Activated CD8-positive, alpha-beta T cell treated with anti-CD3 and anti-CD28 coated beads for 36 hours (primary cell): ENCODE data around the gene CDC14B. TPM values are rescaled to one million over a fixed set of nuclear protein-coding genes. Genes with fewer than 3 reads are reported as not detected.

ENCODE experiments used
- ATAC-seq: fragments of 200-7000 bp; cut with Tn5 transposase; one replicate; pipeline ENCODE4 v1.10.0; 2021; ENCODE audit warnings: mild to moderate bottlenecking, moderate library complexity
- CTCF ChIA-PET: fragments of 350-600 bp; sonication (Branson Sonifier 250); formaldehyde crosslinking; loops from one replicate; lab custom pipeline; 2021; ENCODE audit warnings: antibody characterized with exemption; lab: Charles Lee
- POLR2A ChIA-PET: fragments of 350-600 bp; sonication (Branson Sonifier 250); formaldehyde crosslinking; loops from one replicate; lab custom pipeline; 2021; ENCODE audit warnings: antibody characterized with exemption; lab: Charles Lee
- DNase-seq: peaks from one replicate; pipeline ENCODE4 v3.0.0-alpha.2; 2020
- H3K27ac Mint-ChIP-seq: one replicate; pipeline ENCODE4 v1.8.0; 2021; ENCODE audit warnings: mild to moderate bottlenecking, mixed read lengths
- H3K27me3 Mint-ChIP-seq: one replicate; pipeline ENCODE4 v1.8.0; 2021; ENCODE audit warnings: mixed read lengths
- H3K36me3 Mint-ChIP-seq: one replicate; pipeline ENCODE4 v1.8.0; 2021; ENCODE audit warnings: low read depth, mixed read lengths
- H3K4me1 Mint-ChIP-seq: one replicate; pipeline ENCODE4 v1.8.0; 2021; ENCODE audit warnings: low read depth, mixed read lengths
- H3K4me3 Mint-ChIP-seq: one replicate; pipeline ENCODE4 v1.8.0; 2021; ENCODE audit warnings: mild to moderate bottlenecking, moderate library complexity, mixed read lengths
- H3K9me3 Mint-ChIP-seq: one replicate; pipeline ENCODE4 v1.8.0; 2021; ENCODE audit warnings: mixed read lengths
- intact Hi-C: fragments of 100-400 bp; cut with micrococcal nuclease; formaldehyde crosslinking; loops from one replicate; pipeline ENCODE4 v1.10.0; 2022
- total RNA-seq, 2 experiments: library from RNA; stranded (reverse); gene quantifications; one replicate each; pipeline ENCODE4 v1.2.3, GENCODE V29; 2021
- TF ChIP-seq, protein P1 (sequence below): fragments of 200-600 bp; IDR thresholded peaks from one replicate; pipeline ENCODE4 v1.8.0; 2022; ENCODE audit warnings: antibody characterized with exemption, mild to moderate bottlenecking

CDC14B gene
- total RNA-seq, 2 experiments from 2014 or later: 0.27 to 0.54 TPM

DNA sequence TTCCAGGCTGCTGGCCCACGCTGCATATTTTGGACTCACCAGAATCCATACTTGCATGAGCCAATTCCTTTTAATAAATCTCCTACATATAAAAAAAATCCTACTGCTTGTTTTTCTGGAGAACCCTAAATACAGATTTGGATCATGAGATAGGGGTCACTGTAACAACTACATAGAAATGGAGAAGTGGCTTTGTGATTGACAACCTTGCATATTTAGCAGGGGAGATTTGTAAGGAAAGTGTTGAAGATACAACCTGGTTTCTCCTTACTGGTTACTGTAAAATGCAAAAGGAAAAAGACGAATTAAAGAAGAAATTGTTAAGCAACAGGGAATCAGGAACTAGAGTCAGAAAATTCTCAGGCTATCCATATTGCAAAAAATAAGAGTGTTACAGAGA, 94.9 kb downstream of the CDC14B start:
- H3K27ac Mint-ChIP-seq: no peak overlapping the region
- no peaks in the 10 kb centered on the region for H3K27me3 Mint-ChIP-seq
- TF ChIP-seq, protein P1, sequence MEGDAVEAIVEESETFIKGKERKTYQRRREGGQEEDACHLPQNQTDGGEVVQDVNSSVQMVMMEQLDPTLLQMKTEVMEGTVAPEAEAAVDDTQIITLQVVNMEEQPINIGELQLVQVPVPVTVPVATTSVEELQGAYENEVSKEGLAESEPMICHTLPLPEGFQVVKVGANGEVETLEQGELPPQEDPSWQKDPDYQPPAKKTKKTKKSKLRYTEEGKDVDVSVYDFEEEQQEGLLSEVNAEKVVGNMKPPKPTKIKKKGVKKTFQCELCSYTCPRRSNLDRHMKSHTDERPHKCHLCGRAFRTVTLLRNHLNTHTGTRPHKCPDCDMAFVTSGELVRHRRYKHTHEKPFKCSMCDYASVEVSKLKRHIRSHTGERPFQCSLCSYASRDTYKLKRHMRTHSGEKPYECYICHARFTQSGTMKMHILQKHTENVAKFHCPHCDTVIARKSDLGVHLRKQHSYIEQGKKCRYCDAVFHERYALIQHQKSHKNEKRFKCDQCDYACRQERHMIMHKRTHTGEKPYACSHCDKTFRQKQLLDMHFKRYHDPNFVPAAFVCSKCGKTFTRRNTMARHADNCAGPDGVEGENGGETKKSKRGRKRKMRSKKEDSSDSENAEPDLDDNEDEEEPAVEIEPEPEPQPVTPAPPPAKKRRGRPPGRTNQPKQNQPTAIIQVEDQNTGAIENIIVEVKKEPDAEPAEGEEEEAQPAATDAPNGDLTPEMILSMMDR: no peak
- no peaks in the 10 kb centered on the region for H3K9me3 Mint-ChIP-seq
- no peaks in the 10 kb centered on the region for H3K36me3 Mint-ChIP-seq
- ChIA-PET CTCF (no interaction called here), POLR2A (no interaction called here)
- intact Hi-C loops: no loop called here
- ATAC-seq (no peak), DNase-seq (no peak)
- H3K4me3 Mint-ChIP-seq: no peak overlapping the region
- peaks cover 17% of the 10 kb centered on the region for H3K4me1 Mint-ChIP-seq

DNA sequence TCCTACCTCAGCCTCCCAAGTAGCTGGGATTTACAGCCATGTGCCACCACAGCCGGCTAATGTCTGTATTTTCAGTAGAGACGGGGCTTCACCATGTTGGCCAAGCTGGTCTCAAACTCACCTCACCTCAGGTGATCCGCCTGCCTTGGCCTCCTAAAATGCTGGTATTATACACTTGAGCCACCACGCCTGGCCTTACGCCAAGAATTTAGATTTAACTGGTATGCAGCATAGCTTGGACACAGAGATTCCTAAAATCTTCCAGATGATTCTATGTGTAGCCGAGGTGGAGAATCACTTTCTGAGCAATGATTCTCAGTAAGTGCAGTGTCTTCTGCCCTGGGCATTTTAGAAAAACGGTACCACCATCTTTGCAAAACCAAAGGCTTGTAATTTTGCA, 95.6 kb downstream of the CDC14B start:
- DNase-seq: no peak
- Mint-ChIP-seq H3K4me3 (no peak overlapping the region), H3K4me1 (peaks cover 17% of the 10 kb centered on the region), H3K36me3 (no peaks in the 10 kb centered on the region), H3K27me3 (no peaks in the 10 kb centered on the region), H3K27ac (no peak overlapping the region), H3K9me3 (no peaks in the 10 kb centered on the region)
- ATAC-seq: no peak
- TF ChIP-seq, protein P1: no peak
- intact Hi-C loops: no loop called here
- CTCF ChIA-PET: no interaction called here
- POLR2A ChIA-PET: no interaction called here

DNA sequence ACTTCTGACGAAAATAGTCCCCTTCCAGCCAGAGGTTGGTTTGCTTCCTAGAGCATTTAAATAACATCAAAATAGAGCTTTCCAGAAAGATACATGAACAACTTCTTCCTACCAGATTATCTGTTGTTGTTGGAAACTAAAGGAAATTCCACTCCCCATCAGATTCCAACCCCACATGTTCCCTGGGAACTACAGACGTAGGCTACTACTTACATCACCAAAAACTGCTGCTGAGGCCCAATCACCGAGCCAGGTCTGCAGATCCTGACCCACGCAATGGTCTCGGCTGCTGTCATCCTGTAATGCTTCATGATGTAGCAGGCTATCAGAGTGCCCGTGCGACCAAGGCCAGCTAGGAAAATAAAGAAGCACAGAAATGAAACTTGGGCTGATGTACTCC, 96.3 kb downstream of the CDC14B start:
- no peaks in the 10 kb centered on the region for H3K9me3 Mint-ChIP-seq
- H3K27me3 Mint-ChIP-seq: no peaks in the 10 kb centered on the region
- H3K27ac Mint-ChIP-seq: no peak overlapping the region
- ATAC-seq (no peak), DNase-seq (no peak)
- POLR2A ChIA-PET: no interaction called here
- CTCF ChIA-PET: no interaction called here
- TF ChIP-seq, protein P1: no peak
- H3K36me3 Mint-ChIP-seq: no peaks in the 10 kb centered on the region
- H3K4me3 Mint-ChIP-seq: no peak overlapping the region
- H3K4me1 Mint-ChIP-seq: peaks cover 17% of the 10 kb centered on the region
- intact Hi-C loops: no loop called here

DNA sequence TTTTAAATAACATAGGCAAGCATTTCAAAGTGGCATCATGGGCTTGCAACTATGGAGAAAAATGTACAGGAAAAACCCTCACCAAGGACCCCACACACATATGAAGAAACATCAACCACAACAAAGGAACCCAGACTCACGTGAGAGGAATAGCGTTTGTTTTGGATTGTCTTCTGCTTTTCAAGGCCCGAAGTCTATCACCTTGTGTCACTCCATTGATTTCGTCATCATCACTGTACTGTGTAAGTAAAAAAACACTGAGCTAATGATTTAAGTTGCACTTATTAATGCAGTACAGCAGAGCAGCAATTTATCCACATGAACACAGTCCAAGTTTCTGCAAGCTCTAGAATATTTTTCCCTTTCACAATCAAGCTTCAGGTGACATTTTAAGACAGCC, 97.3 kb downstream of the CDC14B start:
- ATAC-seq: no peak
- no peaks in the 10 kb centered on the region for H3K9me3 Mint-ChIP-seq
- POLR2A ChIA-PET: interaction anchor here (0.7 kb wide), 1 partner anchor 13 kb away, joined by 3 read pairs; no protein-coding TSS in a partner anchor
- H3K36me3 Mint-ChIP-seq: no peaks in the 10 kb centered on the region
- H3K4me3 Mint-ChIP-seq: no peak overlapping the region
- CTCF ChIA-PET: interaction anchor here (0.5 kb wide), 1 partner anchor 129 kb away, joined by 3 read pairs; no protein-coding TSS in a partner anchor
- TF ChIP-seq, protein P1: no peak
- intact Hi-C loops: no loop called here
- no peak overlapping the region for H3K27ac Mint-ChIP-seq
- no peaks in the 10 kb centered on the region for H3K27me3 Mint-ChIP-seq
- peak; percentile 7 for DNase-seq
- H3K4me1 Mint-ChIP-seq: peaks cover 17% of the 10 kb centered on the region

DNA sequence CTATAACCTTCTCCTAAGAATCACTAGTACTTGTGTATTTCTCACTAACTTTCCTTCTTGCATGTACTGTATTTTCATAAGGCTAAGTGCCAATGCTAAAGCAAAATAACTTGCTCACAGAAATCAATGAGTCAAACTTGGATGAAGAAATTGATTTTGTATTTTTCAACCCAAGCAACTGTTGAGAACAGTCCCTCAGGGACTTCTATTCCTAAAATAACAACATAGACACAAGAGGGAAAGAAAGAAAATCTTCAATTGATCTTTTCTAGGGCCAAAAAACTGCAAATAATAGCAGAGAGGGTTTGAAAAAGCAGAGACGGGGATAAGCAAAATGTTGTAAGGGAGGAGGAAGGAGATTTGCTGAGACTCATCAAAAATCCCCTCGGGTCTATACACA, 99.9 kb downstream of the CDC14B start:
- intact Hi-C loops: no loop called here
- DNase-seq: no peak
- ATAC-seq: no peak
- TF ChIP-seq, protein P1: no peak
- Mint-ChIP-seq H3K27ac (no peak overlapping the region), H3K4me1 (peaks cover 17% of the 10 kb centered on the region), H3K27me3 (no peaks in the 10 kb centered on the region), H3K4me3 (no peak overlapping the region), H3K36me3 (no peaks in the 10 kb centered on the region), H3K9me3 (no peaks in the 10 kb centered on the region)
- ChIA-PET POLR2A (no interaction called here), CTCF (no interaction called here)
